Mesenchymal stem cell (in vitro differentiated cells and primary cell): ENCODE results near the gene TRIM13.

Source experiments
- DNase-seq: peaks from one replicate; pipeline ENCODE4 v3.0.0-alpha.2; 2013
- H2AFZ ChIP-seq: one replicate; pipeline ENCODE4 v1.6.1; 2013; ENCODE audit warnings: low read depth, mild to moderate bottlenecking, control low read depth, inconsistent platforms, low read length, moderate library complexity
- H2AK5ac ChIP-seq: 2 replicates; pipeline ENCODE4 v1.6.1; 2013; ENCODE audit warnings: low read length, moderate library complexity, mild to moderate bottlenecking, inconsistent platforms; ENCODE audit not compliant: severe bottlenecking
- H2BK120ac ChIP-seq: one replicate; pipeline ENCODE4 v1.6.1; 2013; ENCODE audit warnings: low read depth, mild to moderate bottlenecking, inconsistent platforms, low read length, moderate library complexity
- H2BK12ac ChIP-seq, 2 experiments: one replicate each; pipeline ENCODE4 v1.6.1; 2013; ENCODE audit warnings: inconsistent platforms in 2 of 2, low read length in 2 of 2, mild to moderate bottlenecking in 2 of 2, moderate library complexity in 2 of 2, control low read depth in 1 of 2
- H2BK15ac ChIP-seq: one replicate; pipeline ENCODE4 v1.6.1; 2013; ENCODE audit warnings: mild to moderate bottlenecking, low read depth, inconsistent platforms; ENCODE audit not compliant: poor library complexity, severe bottlenecking
- H2BK5ac ChIP-seq: 2 replicates; pipeline ENCODE4 v1.6.1; 2013; ENCODE audit warnings: low read depth, mild to moderate bottlenecking, low read length, control low read depth, inconsistent platforms; ENCODE audit not compliant: poor library complexity, severe bottlenecking
- H3K14ac ChIP-seq, 2 experiments: one replicate each; pipeline ENCODE4 v1.6.1; 2013; ENCODE audit warnings: inconsistent platforms in 2 of 2, low read length in 2 of 2, control low read depth in 1 of 2, mild to moderate bottlenecking in 1 of 2, moderate library complexity in 1 of 2
- H3K18ac ChIP-seq, 2 experiments: one replicate each; pipeline ENCODE4 v1.6.1; 2013; ENCODE audit warnings: inconsistent platforms in 2 of 2, low read length in 2 of 2, control low read depth in 1 of 2, low read depth in 1 of 2, mild to moderate bottlenecking in 1 of 2
- H3K23ac ChIP-seq, 2 experiments: one replicate each; pipeline ENCODE4 v1.6.1; 2013; ENCODE audit warnings: inconsistent platforms in 2 of 2, low read length in 2 of 2, mild to moderate bottlenecking in 2 of 2, moderate library complexity in 2 of 2, control low read depth in 1 of 2
- H3K27ac ChIP-seq: 2 replicates; pipeline ENCODE4 v1.5.1; 2013; ENCODE audit warnings: mild to moderate bottlenecking, moderate library complexity, low read length, control low read depth, inconsistent platforms; ENCODE audit not compliant: poor library complexity, severe bottlenecking
- H3K27me3 ChIP-seq, 2 experiments: 2 replicates each; pipeline versions ENCODE4 v1.6.1 to v1.7.0; 2013; ENCODE audit warnings: low read length in 2 of 2, mild to moderate bottlenecking in 2 of 2, moderate library complexity in 2 of 2, control low read depth in 1 of 2, inconsistent platforms in 1 of 2; ENCODE audit not compliant: control insufficient read depth in 1 of 2, insufficient read depth in 1 of 2
- H3K36me3 ChIP-seq, 2 experiments: 2 replicates each; pipeline versions ENCODE4 v1.6.1 to v1.7.0; 2013; ENCODE audit warnings: low read length in 2 of 2, control low read depth in 1 of 2, inconsistent platforms in 1 of 2, low read depth in 1 of 2, mild to moderate bottlenecking in 1 of 2; ENCODE audit not compliant: insufficient read depth in 2 of 2, control insufficient read depth in 1 of 2
- H3K4ac ChIP-seq, 2 experiments: one replicate each; pipeline ENCODE4 v1.6.1; 2013; ENCODE audit warnings: inconsistent platforms in 2 of 2, low read length in 2 of 2, mild to moderate bottlenecking in 2 of 2, moderate library complexity in 2 of 2, control low read depth in 1 of 2, low read depth in 1 of 2
- H3K4me1 ChIP-seq: 2 replicates; pipeline ENCODE4 v1.6.1; 2013; ENCODE audit warnings: low read depth, low read length, control low read depth; ENCODE audit not compliant: control insufficient read depth, insufficient read depth
- H3K4me2 ChIP-seq: 2 replicates; pipeline ENCODE4 v1.6.1; 2013; ENCODE audit warnings: low read length, mild to moderate bottlenecking, inconsistent platforms; ENCODE audit not compliant: poor library complexity, severe bottlenecking
- H3K4me3 ChIP-seq, 2 experiments: 2 replicates each; pipeline versions ENCODE4 v1.5.1 to v1.7.0; 2013; ENCODE audit warnings: low read length in 2 of 2, mild to moderate bottlenecking in 2 of 2, control low read depth in 1 of 2, low read depth in 1 of 2; ENCODE audit not compliant: insufficient read depth in 1 of 2
- H3K79me1 ChIP-seq: replicated peaks from 2 replicates; pipeline ENCODE4 v1.6.1; 2013; ENCODE audit warnings: mild to moderate bottlenecking, control low read depth, low read length, inconsistent platforms; ENCODE audit not compliant: poor library complexity, severe bottlenecking
- H3K9ac ChIP-seq: 2 replicates; pipeline ENCODE4 v1.7.0; 2013; ENCODE audit warnings: mild to moderate bottlenecking, low read length, moderate library complexity
- H3K9me3 ChIP-seq: 2 replicates; pipeline ENCODE4 v1.7.0; 2013; ENCODE audit warnings: mild to moderate bottlenecking, low read length; ENCODE audit not compliant: control insufficient read depth
- H4K8ac ChIP-seq: one replicate; pipeline ENCODE4 v1.6.1; 2013; ENCODE audit warnings: inconsistent platforms, mild to moderate bottlenecking, low read length, moderate library complexity
- H4K91ac ChIP-seq: one replicate; pipeline ENCODE4 v1.6.1; 2013; ENCODE audit warnings: mild to moderate bottlenecking, low read length, inconsistent platforms
- WGBS: methylation state at CpG from one replicate; pipeline ENCODE4 v1.1.7; 2013; ENCODE audit warnings: mixed read lengths; 5-methylcytosine and 5-hydroxymethylcytosine counted together

The TRIM13 gene

DNA sequence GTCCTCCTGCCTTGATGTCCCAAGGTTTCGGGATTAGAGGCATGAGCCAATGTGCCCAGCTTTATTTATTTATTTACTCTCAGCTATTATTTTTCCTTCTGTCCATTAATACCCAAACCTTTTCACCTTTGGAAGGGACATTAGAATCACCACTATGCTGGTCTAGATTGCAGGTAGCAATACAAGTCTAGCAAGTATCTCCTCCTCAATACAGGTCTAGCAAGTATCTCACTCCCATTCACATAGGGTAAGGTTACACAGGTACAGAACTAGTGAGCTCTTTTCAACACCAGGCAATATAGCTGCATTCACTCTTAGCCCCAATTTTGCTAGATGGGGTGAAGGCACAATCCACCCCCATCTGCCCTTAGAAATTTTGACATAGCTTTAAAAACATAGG lies 43.3 kb upstream of the TRIM13 start:
- H3K23ac ChIP-seq, result no peak overlapping the region
- H3K9ac ChIP-seq, result no peak overlapping the region
- H3K4me1 ChIP-seq, result no peaks in the 10 kb centered on the region
- 97% methylated on average over 1 of the region's 1 CpG for WGBS
- no peak overlapping the region for H3K4me2 ChIP-seq
- no peak overlapping the region for H2AFZ ChIP-seq
- no peak overlapping the region for H4K91ac ChIP-seq
- H2BK15ac ChIP-seq, result no peak overlapping the region
- no peak overlapping the region for H3K4me3 ChIP-seq
- H2BK120ac ChIP-seq, result no peak overlapping the region
- no peak overlapping the region for H2AK5ac ChIP-seq
- no peak overlapping the region for H3K27ac ChIP-seq
- H4K8ac ChIP-seq, result no peak overlapping the region
- no peaks in the 10 kb centered on the region for H3K9me3 ChIP-seq
- H3K14ac ChIP-seq, result no peak overlapping the region
- no peak overlapping the region for H3K18ac ChIP-seq
- H3K27me3 ChIP-seq, result no peaks in the 10 kb centered on the region
- H2BK12ac ChIP-seq, result no peak overlapping the region
- H2BK5ac ChIP-seq, result no peak overlapping the region
- peaks cover 0 to 20% of the 10 kb centered on the region in 2 experiments for H3K36me3 ChIP-seq
- peaks cover 1% of the 10 kb centered on the region for H3K79me1 ChIP-seq
- DNase-seq, result no peak
- no peak overlapping the region for H3K4ac ChIP-seq

DNA sequence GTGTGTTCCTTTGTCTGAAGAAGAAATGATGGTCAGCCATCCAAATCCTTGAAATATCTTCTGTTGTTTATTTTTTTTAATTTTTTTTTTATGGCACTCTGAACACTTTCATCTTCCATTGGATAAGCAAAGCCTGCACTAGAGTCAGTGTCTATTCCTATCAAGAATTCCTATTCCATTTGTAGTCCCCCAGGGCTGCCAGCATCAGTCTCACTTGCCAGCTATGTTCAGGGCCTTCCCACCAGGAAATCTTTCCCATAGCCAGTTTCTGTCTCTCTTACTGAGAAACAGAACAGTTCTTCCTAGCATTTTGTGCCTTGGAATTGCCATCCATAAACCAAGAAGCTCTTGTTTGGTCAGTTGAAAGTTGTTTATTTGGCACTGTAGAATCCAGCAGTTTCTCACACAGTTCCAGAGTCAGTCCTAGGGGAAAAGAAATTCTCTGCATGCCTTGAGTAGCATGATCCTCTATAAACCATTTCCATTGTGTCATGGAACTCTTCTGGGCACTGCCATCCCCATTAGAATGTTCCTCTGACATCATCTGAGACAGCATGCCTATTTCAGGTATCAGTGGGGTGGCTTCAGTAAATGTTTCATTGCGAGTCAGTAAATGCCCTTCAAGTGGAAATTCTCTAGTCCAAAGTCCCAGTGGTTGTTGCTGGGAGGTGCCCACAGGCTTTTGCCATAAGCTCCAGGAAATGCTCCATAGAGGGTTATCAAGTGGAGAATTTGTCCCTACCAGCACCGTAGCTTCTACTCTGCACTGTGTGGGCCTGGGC lies 42.0 kb upstream of the TRIM13 start:
- H3K27me3 ChIP-seq, result no peaks in the 10 kb centered on the region
- H2AK5ac ChIP-seq, result no peak overlapping the region
- no peak overlapping the region for H4K91ac ChIP-seq
- DNase-seq, result peak; percentile 9
- no peak overlapping the region for H4K8ac ChIP-seq
- H3K4me1 ChIP-seq, result no peaks in the 10 kb centered on the region
- H3K23ac ChIP-seq, result peak overlapping the region in 1 of 2 experiments; percentile 49
- peak overlapping the region; percentile 21 for H2AFZ ChIP-seq
- peaks cover 0 to 33% of the 10 kb centered on the region in 2 experiments for H3K36me3 ChIP-seq
- H3K79me1 ChIP-seq, result peaks cover 1% of the 10 kb centered on the region
- no peak overlapping the region for H3K4me3 ChIP-seq
- no peak overlapping the region for H2BK12ac ChIP-seq
- 89% methylated on average over 2 of the region's 2 CpGs for WGBS
- no peak overlapping the region for H3K4me2 ChIP-seq
- H3K14ac ChIP-seq, result no peak overlapping the region
- no peak overlapping the region for H3K27ac ChIP-seq
- no peak overlapping the region for H2BK120ac ChIP-seq
- no peak overlapping the region for H3K18ac ChIP-seq
- no peak overlapping the region for H3K9ac ChIP-seq
- no peak overlapping the region for H3K4ac ChIP-seq
- no peak overlapping the region for H2BK5ac ChIP-seq
- H2BK15ac ChIP-seq, result no peak overlapping the region
- H3K9me3 ChIP-seq, result peaks cover 10% of the 10 kb centered on the region

DNA sequence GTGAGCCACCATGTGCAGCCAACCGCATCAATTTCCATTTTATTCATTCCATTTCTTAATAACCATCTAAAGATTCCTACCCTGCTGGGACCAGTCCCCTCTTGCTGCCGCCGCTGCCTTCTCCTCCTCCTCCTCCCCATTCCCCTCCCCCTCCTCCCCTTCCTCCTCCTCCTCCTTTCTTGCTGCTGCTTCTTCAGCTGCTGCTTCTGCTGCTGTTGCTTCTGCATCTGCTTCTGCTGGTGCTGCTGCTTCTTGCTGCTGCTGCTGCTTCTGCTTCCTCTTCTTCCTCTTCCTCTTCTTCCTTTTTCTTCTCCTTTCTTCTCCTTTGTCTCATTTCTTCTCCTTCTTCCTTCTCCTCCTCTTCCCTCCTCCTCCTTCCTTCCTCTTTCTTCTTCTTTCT lies 40.7 kb upstream of the TRIM13 start:
- peaks cover 10% of the 10 kb centered on the region for H3K9me3 ChIP-seq
- peaks cover 0 to 38% of the 10 kb centered on the region in 2 experiments for H3K36me3 ChIP-seq
- H3K4me1 ChIP-seq, result no peaks in the 10 kb centered on the region
- no peak overlapping the region for H3K23ac ChIP-seq
- no peak overlapping the region for H2BK120ac ChIP-seq
- H4K91ac ChIP-seq, result no peak overlapping the region
- H3K27me3 ChIP-seq, result no peaks in the 10 kb centered on the region
- DNase-seq, result no peak
- H3K27ac ChIP-seq, result no peak overlapping the region
- no peak overlapping the region for H2AK5ac ChIP-seq
- H3K14ac ChIP-seq, result no peak overlapping the region
- no peak overlapping the region for H3K4me3 ChIP-seq
- peaks cover 1% of the 10 kb centered on the region for H3K79me1 ChIP-seq
- no peak overlapping the region for H3K4me2 ChIP-seq
- no peak overlapping the region for H3K9ac ChIP-seq
- no peak overlapping the region for H4K8ac ChIP-seq
- H3K18ac ChIP-seq, result no peak overlapping the region
- WGBS, result 73% methylated on average over 3 of the region's 3 CpGs
- H2BK5ac ChIP-seq, result no peak overlapping the region
- no peak overlapping the region for H2BK12ac ChIP-seq
- no peak overlapping the region for H3K4ac ChIP-seq
- H2BK15ac ChIP-seq, result no peak overlapping the region
- no peak overlapping the region for H2AFZ ChIP-seq

DNA sequence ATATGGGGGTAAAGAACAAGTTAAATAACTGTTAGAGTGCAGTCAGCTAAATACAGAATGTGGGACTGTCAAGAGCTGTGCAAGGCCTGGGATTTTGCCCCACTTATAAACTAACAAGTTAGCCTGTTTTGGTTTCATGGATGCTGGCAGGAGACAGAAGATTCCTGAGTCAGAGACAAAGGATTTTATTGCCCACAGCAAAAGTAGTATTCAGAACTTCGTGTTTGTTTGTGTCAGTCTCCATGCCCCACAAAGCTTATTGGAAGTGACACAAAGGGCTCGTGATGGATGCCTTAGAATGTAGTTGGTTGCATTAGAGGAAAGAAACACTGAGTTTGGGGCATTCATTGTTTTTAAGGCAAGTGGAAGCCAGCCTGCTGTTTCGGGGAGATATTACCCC lies 38.5 kb upstream of the TRIM13 start:
- no peak overlapping the region for H4K8ac ChIP-seq
- H2AK5ac ChIP-seq, result no peak overlapping the region
- no peak overlapping the region for H2BK15ac ChIP-seq
- WGBS, result 94% methylated on average over 3 of the region's 3 CpGs
- no peak overlapping the region for H3K9ac ChIP-seq
- no peak overlapping the region for H3K4me2 ChIP-seq
- H3K9me3 ChIP-seq, result peaks cover 15% of the 10 kb centered on the region
- no peak overlapping the region for H4K91ac ChIP-seq
- H3K36me3 ChIP-seq, result peaks cover 0 to 57% of the 10 kb centered on the region in 2 experiments
- no peak overlapping the region for H3K18ac ChIP-seq
- H3K4me3 ChIP-seq, result no peak overlapping the region
- H3K23ac ChIP-seq, result no peak overlapping the region
- no peak for DNase-seq
- H3K27me3 ChIP-seq, result no peaks in the 10 kb centered on the region
- no peak overlapping the region for H3K14ac ChIP-seq
- no peak overlapping the region for H3K4ac ChIP-seq
- no peak overlapping the region for H2BK5ac ChIP-seq
- H2AFZ ChIP-seq, result no peak overlapping the region
- H3K27ac ChIP-seq, result no peak overlapping the region
- no peaks in the 10 kb centered on the region for H3K4me1 ChIP-seq
- no peak overlapping the region for H2BK12ac ChIP-seq
- H2BK120ac ChIP-seq, result no peak overlapping the region
- H3K79me1 ChIP-seq, result peaks cover 1% of the 10 kb centered on the region
